IMR-90 (cell line): ENCODE results near the gene TGM6. TPM values are rescaled to one million over a fixed set of nuclear protein-coding genes. Genes with fewer than 3 reads are reported as not detected.

Experiments
- ATAC-seq: fragments of 200-7000 bp; cut with Tn5 transposase; 2 replicates; pipeline ENCODE4 v1.9.1; 2020; ENCODE audit warnings: low read depth, mild to moderate bottlenecking, moderate library complexity
- BruUV-seq: library from RNA; stranded (reverse); fragments of 400-500 nt; replicated peaks from 2 replicates; lab custom pipeline; 2021; lab: Mats Ljungman, UMichigan
- CTCF ChIA-PET: fragments of 300-600 bp; formaldehyde crosslinking; extraction: SDS; loops from one replicate; lab custom pipeline; 2021; ENCODE audit warnings: antibody characterized with exemption; lab: Yijun Ruan, JAX
- POLR2A ChIA-PET: fragments of 300-600 bp; sonication (Branson Sonifier 250); formaldehyde crosslinking; loops from one replicate; lab custom pipeline; 2022; ENCODE audit warnings: antibody characterized with exemption; ENCODE audit not compliant: unreplicated experiment; lab: Charles Lee
- DNase-seq: peaks from one replicate; pipeline ENCODE4 v3.0.0; 2013
- H2AFZ ChIP-seq: replicated peaks from 2 replicates; pipeline ENCODE3; 2013; ENCODE audit warnings: low read length, mild to moderate bottlenecking; ENCODE audit not compliant: poor library complexity
- H2AK5ac ChIP-seq: 2 replicates; pipeline ENCODE4 v1.6.1; 2013; ENCODE audit warnings: low read depth, low read length, inconsistent platforms
- H2AK9ac ChIP-seq: replicated peaks from 2 replicates; pipeline ENCODE3; 2013; ENCODE audit warnings: mild to moderate bottlenecking, low read depth, low read length, moderate library complexity; ENCODE audit not compliant: poor library complexity
- H2BK120ac ChIP-seq: 2 replicates; pipeline ENCODE4 v1.6.1; 2013; ENCODE audit warnings: low read depth, low read length, inconsistent platforms
- H2BK15ac ChIP-seq: 3 replicates; pipeline ENCODE4 v1.6.1; 2013; ENCODE audit warnings: low read depth, low read length, inconsistent platforms
- H2BK20ac ChIP-seq: 2 replicates; pipeline ENCODE4 v1.6.1; 2013; ENCODE audit warnings: low read depth, mild to moderate bottlenecking, inconsistent platforms, low read length, moderate library complexity
- H2BK5ac ChIP-seq: 2 replicates; pipeline ENCODE4 v1.6.1; 2013; ENCODE audit warnings: mild to moderate bottlenecking, low read depth, low read length, inconsistent platforms; ENCODE audit not compliant: poor library complexity, severe bottlenecking
- H3K14ac ChIP-seq: replicated peaks from 2 replicates; pipeline ENCODE4 v1.6.1; 2013; ENCODE audit warnings: low read depth, low read length, inconsistent platforms
- H3K18ac ChIP-seq: 2 replicates; pipeline ENCODE4 v1.6.1; 2013; ENCODE audit warnings: low read depth, low read length, control low read depth
- H3K23ac ChIP-seq: 2 replicates; pipeline ENCODE4 v1.6.1; 2013; ENCODE audit warnings: low read depth, low read length, inconsistent platforms
- H3K27ac ChIP-seq: 2 replicates; pipeline ENCODE4 v1.5.1; 2013; ENCODE audit warnings: mild to moderate bottlenecking, control low read depth, low read length; ENCODE audit not compliant: insufficient read depth
- H3K27me3 ChIP-seq: 2 replicates; pipeline ENCODE4 v1.6.1; 2013; ENCODE audit warnings: low read length; ENCODE audit not compliant: control insufficient read depth, insufficient read depth
- H3K36me3 ChIP-seq: 2 replicates; pipeline ENCODE4 v1.6.1; 2013; ENCODE audit warnings: low read length, mixed read lengths; ENCODE audit not compliant: control insufficient read depth, insufficient read depth
- H3K4ac ChIP-seq: 2 replicates; pipeline ENCODE4 v1.6.1; 2013; ENCODE audit warnings: low read depth, low read length, inconsistent platforms
- H3K4me1 ChIP-seq: 2 replicates; pipeline ENCODE4 v1.6.1; 2013; ENCODE audit warnings: low read length, mixed read lengths; ENCODE audit not compliant: control insufficient read depth, insufficient read depth
- H3K4me2 ChIP-seq: 2 replicates; pipeline ENCODE4 v1.6.1; 2013; ENCODE audit warnings: low read depth, mild to moderate bottlenecking, control low read depth, low read length, moderate library complexity
- H3K4me3 ChIP-seq: 2 replicates; pipeline ENCODE4 v1.5.1; 2013; ENCODE audit warnings: low read depth, mild to moderate bottlenecking, control low read depth, low read length, moderate library complexity; ENCODE audit not compliant: insufficient read depth
- H3K56ac ChIP-seq: 2 replicates; pipeline ENCODE4 v1.6.1; 2013; ENCODE audit warnings: low read length, inconsistent platforms; ENCODE audit not compliant: insufficient read depth; ENCODE audit errors: extremely low read depth
- H3K79me1 ChIP-seq, 2 experiments: 2 replicates each; pipeline ENCODE4 v1.6.1; 2013; ENCODE audit warnings: low read length in 2 of 2, inconsistent platforms in 1 of 2, low read depth in 1 of 2
- H3K9ac ChIP-seq: 2 replicates; pipeline ENCODE4 v1.6.1; 2013; ENCODE audit warnings: low read depth, low read length, control low read depth
- H3K9me1 ChIP-seq: 2 replicates; pipeline ENCODE4 v1.6.1; 2013; ENCODE audit warnings: low read length, inconsistent platforms; ENCODE audit not compliant: insufficient read depth
- H3K9me3 ChIP-seq: 2 replicates; pipeline ENCODE4 v1.6.1; 2013; ENCODE audit warnings: low read length; ENCODE audit not compliant: control insufficient read depth, insufficient read depth
- H4K20me1 ChIP-seq: 2 replicates; pipeline ENCODE4 v1.6.1; 2013; ENCODE audit warnings: low read length, inconsistent platforms; ENCODE audit not compliant: insufficient read depth
- H4K5ac ChIP-seq: 2 replicates; pipeline ENCODE4 v1.6.1; 2013; ENCODE audit warnings: mild to moderate bottlenecking, low read depth, low read length, control low read depth
- H4K8ac ChIP-seq, 2 experiments: 2 replicates each; pipeline ENCODE4 v1.6.1; 2013; ENCODE audit warnings: low read depth in 2 of 2, low read length in 2 of 2, control low read depth in 1 of 2, inconsistent platforms in 1 of 2
- H4K91ac ChIP-seq: 2 replicates; pipeline ENCODE4 v1.6.1; 2013; ENCODE audit warnings: low read depth, low read length, inconsistent platforms; ENCODE audit not compliant: insufficient read depth
- CEBPB ChIP-seq: IDR thresholded peaks from 2 replicates; pipeline ENCODE4 v1.6.1; 2012; ENCODE audit warnings: low read depth, low read length, improper control_type of control experiment
- MXI1 ChIP-seq: IDR thresholded peaks from 2 replicates; pipeline ENCODE4 v1.6.1; 2012; ENCODE audit warnings: low read depth, mild to moderate bottlenecking, low read length, moderate library complexity, borderline replicate concordance
- RCOR1 ChIP-seq: IDR thresholded peaks from 2 replicates; pipeline ENCODE4 v1.6.1; 2012; ENCODE audit warnings: mild to moderate bottlenecking, low read length, improper control_type of control experiment; ENCODE audit not compliant: insufficient replicate concordance
- WGBS, 2 experiments: methylation state at CpG; one replicate each; pipeline versions ENCODE4 v1.1.5 to v1.1.7; 2013; ENCODE audit warnings: missing lambda C conversion rate in 2 of 2; ENCODE audit not compliant: insufficient read length in 1 of 2; ENCODE audit errors: extremely low coverage in 2 of 2; 5-methylcytosine and 5-hydroxymethylcytosine counted together
- dilution Hi-C: fragments of 300-500 bp; cut with HindIII; formaldehyde crosslinking; loops from one replicate; pipeline ENCODE4 v1.14.3; 2018; ENCODE audit warnings: low sequenced_read_pairs; ENCODE audit not compliant: unreplicated experiment
- in situ Hi-C: fragments of 300-500 bp; cut with MboI; formaldehyde crosslinking; loops from 3 replicates; pipeline ENCODE4 v1.14.3; 2019; ENCODE audit warnings: low sequenced_read_pairs, inconsistent platforms, mixed read lengths
- intact Hi-C: fragments of 100-400 bp; cut with micrococcal nuclease; formaldehyde crosslinking; loops from 2 replicates; pipeline ENCODE4 v1.10.0; 2022
- polyA plus RNA-seq, 3 experiments: library from polyadenylated mRNA; depleted of rRNA; stranded (reverse); fragments of >200 nt; gene quantifications; 2 replicates each; pipeline ENCODE4 v1.2.3, GENCODE V29; 2012; ENCODE audit warnings: low replicate concordance in 1 of 3
- total RNA-seq: library from RNA; depleted of rRNA; stranded (reverse); fragments of >200 nt; gene quantifications from 2 replicates; pipeline ENCODE4 v1.2.3, GENCODE V29; 2012

The TGM6 gene
- total and polyA plus RNA-seq, 2 of the 4 experiments (the other 2 are of a cell fraction) = not detected

DNA sequence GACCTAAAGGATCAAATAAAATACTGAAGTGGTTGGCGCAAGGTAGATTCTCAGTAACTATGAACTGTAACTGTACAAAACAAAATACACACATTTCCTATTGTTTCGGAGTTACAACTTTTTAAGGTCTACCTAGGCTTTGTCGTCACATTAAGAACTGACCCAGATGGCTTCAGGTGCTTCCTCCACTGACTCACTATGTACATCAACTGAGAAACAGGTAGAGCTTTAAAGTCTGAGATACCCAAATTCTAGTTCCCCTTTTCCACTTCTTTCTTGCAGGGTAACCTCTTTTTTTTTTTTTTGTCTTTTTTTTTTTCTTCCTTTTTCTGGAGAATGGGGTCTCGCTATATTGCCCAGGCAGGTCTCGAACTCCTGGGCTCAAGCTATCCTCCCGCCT lies 84.4 kb downstream of the TGM6 start:
- no TSS peak for BruUV-seq
- dilution Hi-C loops (no loop called here), in situ Hi-C loops (loop anchor here (10.0 to 25.0 kb wide), 2 partner anchors 180 to 703 kb away; no protein-coding TSS in a partner anchor), intact Hi-C loops (no loop called here)
- H3K18ac ChIP-seq = no peak overlapping the region
- H4K8ac ChIP-seq = no peak overlapping the region
- H4K20me1 ChIP-seq = peaks cover 47% of the 10 kb centered on the region
- no peak for ATAC-seq
- POLR2A ChIA-PET = no interaction called here
- no peak overlapping the region for H3K4me3 ChIP-seq
- no peak for TF ChIP-seq MXI1
- TF ChIP-seq RCOR1 = no peak
- TF ChIP-seq CEBPB = no peak
- H3K14ac ChIP-seq = no peak overlapping the region
- peaks cover 7% of the 10 kb centered on the region for H3K4me1 ChIP-seq
- peaks cover 60% of the 10 kb centered on the region for H3K36me3 ChIP-seq
- no peak for DNase-seq
- no peak overlapping the region for H4K5ac ChIP-seq
- no peak overlapping the region for H3K4ac ChIP-seq
- H2AK9ac ChIP-seq = no peak overlapping the region
- H3K56ac ChIP-seq = no peak overlapping the region
- peaks cover 30 to 48% of the 10 kb centered on the region in 2 experiments for H3K79me1 ChIP-seq
- no peaks in the 10 kb centered on the region for H3K9me3 ChIP-seq
- no peak overlapping the region for H2AFZ ChIP-seq
- no peak overlapping the region for H3K9ac ChIP-seq
- H3K23ac ChIP-seq = no peak overlapping the region
- no peak overlapping the region for H3K27ac ChIP-seq
- no peak overlapping the region for H2BK20ac ChIP-seq
- H2BK15ac ChIP-seq = no peak overlapping the region
- H2AK5ac ChIP-seq = no peak overlapping the region
- H2BK120ac ChIP-seq = no peak overlapping the region
- CTCF ChIA-PET = no interaction called here
- H3K9me1 ChIP-seq = peaks cover 13% of the 10 kb centered on the region
- H3K4me2 ChIP-seq = no peak overlapping the region
- no peaks in the 10 kb centered on the region for H3K27me3 ChIP-seq
- no peak overlapping the region for H4K91ac ChIP-seq
- H2BK5ac ChIP-seq = no peak overlapping the region
- WGBS, 2 experiments = 100% methylated on average over 2 of the region's 6 CpGs; no CpG with 5 or more reads in 1 of the 2 experiments
